Testis (tissue), 3 donors: ENCODE results near the gene PIF1. TPM values are rescaled to one million over a fixed set of nuclear protein-coding genes. Genes with fewer than 3 reads are reported as not detected.

Experiments used
- DNase-seq: peaks from one replicate; pipeline ENCODE4 v3.0.0-alpha.2; 2019
- H3K27ac ChIP-seq, 2 donors: fragments of 200-600 bp; sonication (generic); one replicate each; pipeline ENCODE4 v1.5.1; 2019
- H3K27me3 ChIP-seq: fragments of 200-600 bp; sonication (generic); one replicate; pipeline ENCODE4 v1.5.1; 2019
- H3K36me3 ChIP-seq: fragments of 200-600 bp; sonication (generic); one replicate; pipeline ENCODE4 v1.5.1; 2017; ENCODE audit warnings: low read depth; ENCODE audit errors: missing control alignments
- H3K4me1 ChIP-seq: fragments of 200-600 bp; sonication (generic); one replicate; pipeline ENCODE4 v1.5.1; 2019
- H3K4me3 ChIP-seq, 2 donors: fragments of 200-600 bp; sonication (generic); one replicate each; pipeline ENCODE4 v1.5.1; 2017 to 2019
- H3K9me3 ChIP-seq: fragments of 200-600 bp; sonication (generic); one replicate; pipeline ENCODE4 v1.5.1; 2017
- CTCF ChIP-seq, 3 experiments: fragments of 450-650 bp in 2 of 3; fragments of 200-600 bp in 1 of 3; sonication (generic) in 1 of 3; IDR thresholded peaks; one replicate each; pipeline ENCODE4 v1.5.1; 2016 to 2019; ENCODE audit warnings: antibody characterized with exemption in 3 of 3, mild to moderate bottlenecking in 2 of 3, moderate library complexity in 1 of 3
- POLR2A ChIP-seq: fragments of 450-650 bp; IDR thresholded peaks from one replicate; pipeline ENCODE4 v1.6.1; 2017; ENCODE audit warnings: antibody characterized with exemption, mild to moderate bottlenecking, moderate library complexity
- WGBS, 2 donors: methylation state at CpG; one replicate each; pipeline ENCODE4 v1.1.5; 2018; 5-methylcytosine and 5-hydroxymethylcytosine counted together
- intact Hi-C: fragments of 100-400 bp; cut with DNase I; formaldehyde crosslinking; loops from one replicate; pipeline ENCODE4 v1.15.1; 2023; ENCODE audit warnings: low total_unique reads
- polyA plus RNA-seq: library from polyadenylated mRNA; stranded (reverse); fragments of 350-450 nt; fragmentation: Illumina TruSeq; extraction: RNeasy Lipid Tissue Mini Kit (QIAGEN cat#74804); gene quantifications from one replicate; pipeline ENCODE4 v1.2.3, GENCODE V29; 2014; ENCODE audit warnings: low read depth, low replicate concordance; ENCODE audit not compliant: insufficient read depth
- total RNA-seq, 2 donors: library from RNA; depleted of rRNA; stranded (reverse); fragments of >200 nt; gene quantifications; one replicate each; pipeline ENCODE4 v1.2.3, GENCODE V29; 2016

The PIF1 gene
- total and polyA plus RNA-seq, 3 donors from 2014 or later = 3.4 to 19.1 (median 6.9) TPM

GRCh38 chr15:64855205-64855975, 29.9 kb upstream of the PIF1 start:
- H3K4me3 ChIP-seq = no peak overlapping the region
- peaks cover 61% of the 10 kb centered on the region for H3K4me1 ChIP-seq
- TF ChIP-seq CTCF (IDR thresholded peaks at IDR 0.05) (no peak), POLR2A (no peak)
- WGBS, 2 donors = 51 to 54% methylated on average over 2 to 7 of the region's 7 CpGs
- H3K9me3 ChIP-seq = no peaks in the 10 kb centered on the region
- H3K27me3 ChIP-seq = no peaks in the 10 kb centered on the region
- H3K36me3 ChIP-seq = no peaks in the 10 kb centered on the region
- peak overlapping the region; percentile 4 to 87 for H3K27ac ChIP-seq
- DNase-seq = no peak
- intact Hi-C loops = no loop called here

GRCh38 chr15:64854526-64854925, 29.1 kb upstream of the PIF1 start:
- Histone ChIP-seq H3K27ac (peak overlapping the region; percentile 53 to 87), H3K9me3 (no peaks in the 10 kb centered on the region), H3K4me1 (peaks cover 61% of the 10 kb centered on the region), H3K4me3 (no peak overlapping the region), H3K36me3 (no peaks in the 10 kb centered on the region), H3K27me3 (no peaks in the 10 kb centered on the region)
- intact Hi-C loops = no loop called here
- 65 to 69% methylated on average over 3 of the region's 3 CpGs for WGBS, 2 donors
- no peak for DNase-seq
- TF ChIP-seq CTCF (IDR thresholded peaks at IDR 0.05) (no peak), POLR2A (no peak)

GRCh38 chr15:64854041-64854440, 28.6 kb upstream of the PIF1 start:
- WGBS, 2 donors = 73 to 74% methylated on average over 4 of the region's 4 CpGs
- no peaks in the 10 kb centered on the region for H3K9me3 ChIP-seq
- peaks cover 61% of the 10 kb centered on the region for H3K4me1 ChIP-seq
- no peak for DNase-seq
- intact Hi-C loops = no loop called here
- no peaks in the 10 kb centered on the region for H3K27me3 ChIP-seq
- no peak for TF ChIP-seq POLR2A
- no peak for TF ChIP-seq CTCF (IDR thresholded peaks at IDR 0.05)
- H3K27ac ChIP-seq = peak overlapping the region; percentile 37 to 53
- H3K4me3 ChIP-seq = no peak overlapping the region
- no peaks in the 10 kb centered on the region for H3K36me3 ChIP-seq

GRCh38 chr15:64851503-64851840, 26.0 kb upstream of the PIF1 start:
- no peak overlapping the region for H3K4me3 ChIP-seq
- WGBS, 2 donors = 53 to 68% methylated on average over 6 of the region's 6 CpGs
- no peaks in the 10 kb centered on the region for H3K9me3 ChIP-seq
- intact Hi-C loops = no loop called here
- no peak for TF ChIP-seq CTCF (IDR thresholded peaks at IDR 0.05)
- no peak for DNase-seq
- H3K27ac ChIP-seq = peak overlapping the region in 1 of 2 donors; percentile 62
- H3K36me3 ChIP-seq = no peaks in the 10 kb centered on the region
- peaks cover 47% of the 10 kb centered on the region for H3K4me1 ChIP-seq
- no peaks in the 10 kb centered on the region for H3K27me3 ChIP-seq
